ENCODE data around the gene TRIP10.

GRCh38 chr19:6721138-6721474 lies 18.4 kb upstream of the TRIP10 start:
- TF ChIP-seq CTCF (IDR thresholded peaks at IDR 0.05) (no peak), POLR2A (IDR thresholded peaks at IDR 0.05) (no peak), POLR2AphosphoS5 (IDR thresholded peaks at IDR 0.05) (no peak)
